ENCODE measurements around the gene ELOF1.

Gene ELOF1

DNA sequence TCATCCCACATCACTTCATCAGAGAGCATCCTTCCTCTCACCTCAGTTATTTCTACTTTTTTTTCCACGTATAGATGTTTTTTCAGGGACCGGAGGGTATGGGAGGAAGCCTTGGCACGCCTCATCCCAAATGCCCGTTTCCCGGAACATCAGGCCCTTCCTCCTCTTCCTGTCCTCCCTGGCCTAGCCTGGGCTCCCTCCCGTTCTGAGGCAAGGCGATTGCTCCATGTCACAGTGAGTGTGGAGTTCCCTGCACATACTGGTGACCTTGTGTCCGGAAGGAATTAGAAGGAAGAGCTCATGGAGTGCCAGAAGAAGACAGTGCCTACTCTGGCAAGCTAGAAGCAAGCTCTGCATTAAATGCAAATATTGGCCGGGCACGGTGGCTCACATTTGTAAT is 37.1 kb upstream of the ELOF1 start:
- TF ChIP-seq, protein P1, sequence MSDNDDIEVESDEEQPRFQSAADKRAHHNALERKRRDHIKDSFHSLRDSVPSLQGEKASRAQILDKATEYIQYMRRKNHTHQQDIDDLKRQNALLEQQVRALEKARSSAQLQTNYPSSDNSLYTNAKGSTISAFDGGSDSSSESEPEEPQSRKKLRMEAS (IDR thresholded peaks at IDR 0.05; ENCODE audit: low read depth, low read length), result no peak
- TF ChIP-seq POLR2A (IDR thresholded peaks at IDR 0.05; ENCODE audit: extremely low read depth, insufficient read length), result no peak
- no peak for TF ChIP-seq MYC (IDR thresholded peaks at IDR 0.05; ENCODE audit: low read depth, low read length)
- TF ChIP-seq, protein P2, sequence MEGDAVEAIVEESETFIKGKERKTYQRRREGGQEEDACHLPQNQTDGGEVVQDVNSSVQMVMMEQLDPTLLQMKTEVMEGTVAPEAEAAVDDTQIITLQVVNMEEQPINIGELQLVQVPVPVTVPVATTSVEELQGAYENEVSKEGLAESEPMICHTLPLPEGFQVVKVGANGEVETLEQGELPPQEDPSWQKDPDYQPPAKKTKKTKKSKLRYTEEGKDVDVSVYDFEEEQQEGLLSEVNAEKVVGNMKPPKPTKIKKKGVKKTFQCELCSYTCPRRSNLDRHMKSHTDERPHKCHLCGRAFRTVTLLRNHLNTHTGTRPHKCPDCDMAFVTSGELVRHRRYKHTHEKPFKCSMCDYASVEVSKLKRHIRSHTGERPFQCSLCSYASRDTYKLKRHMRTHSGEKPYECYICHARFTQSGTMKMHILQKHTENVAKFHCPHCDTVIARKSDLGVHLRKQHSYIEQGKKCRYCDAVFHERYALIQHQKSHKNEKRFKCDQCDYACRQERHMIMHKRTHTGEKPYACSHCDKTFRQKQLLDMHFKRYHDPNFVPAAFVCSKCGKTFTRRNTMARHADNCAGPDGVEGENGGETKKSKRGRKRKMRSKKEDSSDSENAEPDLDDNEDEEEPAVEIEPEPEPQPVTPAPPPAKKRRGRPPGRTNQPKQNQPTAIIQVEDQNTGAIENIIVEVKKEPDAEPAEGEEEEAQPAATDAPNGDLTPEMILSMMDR (IDR thresholded peaks at IDR 0.05; ENCODE audit: low read depth, low read length), result no peak
- no peak for DNase-seq (ENCODE audit: low read depth)
- no peak overlapping the region for H3K4me3 ChIP-seq (ENCODE audit: low read depth, low read length)

DNA sequence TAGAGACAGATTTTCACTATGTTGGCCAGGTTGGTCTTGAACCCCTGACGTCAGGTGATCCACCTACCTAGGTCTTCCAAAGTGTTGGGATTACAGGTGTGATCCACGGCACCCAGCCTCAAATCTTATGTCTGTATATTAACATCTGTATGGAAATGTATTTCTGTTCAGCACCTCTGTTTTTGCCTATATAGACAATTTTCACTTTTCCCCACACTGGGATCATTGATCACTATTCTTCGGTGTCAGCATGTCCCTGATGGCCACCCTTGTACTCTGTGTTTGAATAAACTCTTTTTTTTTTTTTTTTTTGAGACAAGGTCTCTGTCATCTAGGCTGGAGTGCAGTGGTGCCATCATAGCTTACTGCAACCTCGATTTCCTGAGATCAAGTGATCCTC is 35.1 kb upstream of the ELOF1 start:
- H3K4me3 ChIP-seq (ENCODE audit: low read depth, low read length), result no peak overlapping the region
- TF ChIP-seq, protein P2 (IDR thresholded peaks at IDR 0.05; ENCODE audit: low read depth, low read length), result no peak
- no peak for TF ChIP-seq POLR2A (IDR thresholded peaks at IDR 0.05; ENCODE audit: extremely low read depth, insufficient read length)
- TF ChIP-seq MYC (IDR thresholded peaks at IDR 0.05; ENCODE audit: low read depth, low read length), result no peak
- TF ChIP-seq, protein P1 (IDR thresholded peaks at IDR 0.05; ENCODE audit: low read depth, low read length), result no peak
- DNase-seq (ENCODE audit: low read depth), result no peak

DNA sequence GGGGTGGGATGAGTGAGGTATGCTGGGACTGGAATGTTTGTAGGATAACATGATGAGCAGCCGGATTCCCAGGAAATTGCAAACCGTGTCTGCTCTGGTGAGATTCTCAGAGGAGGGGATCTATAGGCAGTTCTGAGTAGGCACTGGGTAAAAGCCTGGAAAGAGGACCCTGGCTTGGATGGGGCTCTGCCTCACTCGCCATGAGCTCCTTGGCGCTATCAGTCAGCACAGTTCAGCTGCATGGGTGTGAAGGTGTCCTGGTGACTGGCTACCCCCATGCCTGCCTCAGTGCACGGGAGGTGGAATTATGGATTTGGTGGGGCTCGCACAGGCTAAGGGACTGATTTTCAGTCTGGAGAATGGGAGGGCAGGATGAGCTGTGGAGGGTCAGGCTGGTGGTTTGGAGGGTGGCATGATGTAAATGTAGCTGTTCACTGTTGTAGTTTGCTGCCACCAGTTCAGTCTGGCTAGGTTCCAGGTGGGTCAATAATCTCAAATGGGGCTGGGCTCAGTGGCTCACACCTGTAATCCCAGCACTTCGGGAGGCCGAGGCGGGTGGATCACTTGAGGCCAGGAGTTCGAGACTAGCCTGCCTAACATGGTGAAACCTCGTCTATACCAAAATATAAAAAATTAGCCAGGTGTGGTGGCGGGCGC is 29.1 kb upstream of the ELOF1 start:
- no peak for TF ChIP-seq POLR2A (IDR thresholded peaks at IDR 0.05; ENCODE audit: extremely low read depth, insufficient read length)
- TF ChIP-seq, protein P1 (IDR thresholded peaks at IDR 0.05; ENCODE audit: low read depth, low read length), result no peak
- no peak for TF ChIP-seq MYC (IDR thresholded peaks at IDR 0.05; ENCODE audit: low read depth, low read length)
- TF ChIP-seq, protein P2 (IDR thresholded peaks at IDR 0.05; ENCODE audit: low read depth, low read length), result no peak
- DNase-seq (ENCODE audit: low read depth), result no peak

GRCh38 chr19:11587302-11587974 is 28.4 kb upstream of the ELOF1 start:
- no peak overlapping the region for H3K4me3 ChIP-seq (ENCODE audit: low read depth, low read length)
- TF ChIP-seq, protein P1 (IDR thresholded peaks at IDR 0.05; ENCODE audit: low read depth, low read length), result no peak
- TF ChIP-seq, protein P2 (IDR thresholded peaks at IDR 0.05; ENCODE audit: low read depth, low read length), result peak; percentile 86
- DNase-seq (ENCODE audit: low read depth), result peak; percentile 84

More for the DNA sequence above, 29.1 kb upstream of the ELOF1 start:
- no peak overlapping the region for H3K4me3 ChIP-seq (ENCODE audit: low read depth, low read length)

GRCh38 chr19:11586331-11586730 is 27.3 kb upstream of the ELOF1 start:
- DNase-seq (ENCODE audit: low read depth), result no peak
- no peak overlapping the region for H3K4me3 ChIP-seq (ENCODE audit: low read depth, low read length)
- no peak for TF ChIP-seq POLR2A (IDR thresholded peaks at IDR 0.05; ENCODE audit: extremely low read depth, insufficient read length)
- TF ChIP-seq, protein P1 (IDR thresholded peaks at IDR 0.05; ENCODE audit: low read depth, low read length), result no peak
- TF ChIP-seq MYC (IDR thresholded peaks at IDR 0.05; ENCODE audit: low read depth, low read length), result no peak

- H3K4me3 ChIP-seq (ENCODE audit: low read depth, low read length), result no peak overlapping the region
- no peak for TF ChIP-seq POLR2A (IDR thresholded peaks at IDR 0.05; ENCODE audit: extremely low read depth, insufficient read length)
- TF ChIP-seq, protein P1 (IDR thresholded peaks at IDR 0.05; ENCODE audit: low read depth, low read length), result no peak
- TF ChIP-seq MYC (IDR thresholded peaks at IDR 0.05; ENCODE audit: low read depth, low read length), result no peak
- TF ChIP-seq, protein P2 (IDR thresholded peaks at IDR 0.05; ENCODE audit: low read depth, low read length), result no peak
- peak; percentile 84 for DNase-seq (ENCODE audit: low read depth)
These were observed 22.7 kb upstream of the ELOF1 start for GRCh38 chr19:11581740-11582139.

Measured in NB4 (cell line).